ENCODE measurements around the gene GFI1B. TPM values are rescaled to one million over a fixed set of nuclear protein-coding genes. Genes with fewer than 3 reads are reported as not detected.

The GFI1B gene
- total and polyA plus RNA-seq, 2 of the 13 experiments (the other 11 are each of a cell fraction or from before 2014, with no cell fraction given), result 0.15 to 0.51 TPM

DNA sequence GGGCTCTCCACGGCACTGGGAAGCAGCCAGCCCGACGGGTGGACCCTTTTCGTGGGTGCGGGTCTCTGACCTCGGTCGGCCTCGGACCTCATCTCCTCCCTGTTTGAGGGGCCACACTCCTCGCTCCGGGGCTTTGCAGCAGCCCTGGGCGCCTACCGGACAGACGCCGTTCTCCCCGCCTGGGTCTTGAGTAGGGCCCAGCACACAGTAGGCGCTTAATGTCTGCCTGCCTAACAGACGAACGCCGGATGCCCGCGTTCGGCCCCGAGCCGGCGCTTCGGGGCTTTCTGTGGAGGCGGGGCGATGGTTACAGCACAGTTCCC is 51.5 kb downstream of the GFI1B start (continued):
- TF ChIP-seq ZNF24 (IDR thresholded peaks at IDR 0.05) (no peak), ZNF75D (CRISPR knock-in tag; IDR thresholded peaks at IDR 0.05; ENCODE audit: borderline replicate concordance) (no peak), ZNF878 (CRISPR knock-in tag; IDR thresholded peaks at IDR 0.05) (peak; percentile 25; the same call in 1 of the 2 replicates), RFXAP (CRISPR knock-in tag; IDR thresholded peaks at IDR 0.05; ENCODE audit: borderline replicate concordance) (no peak), KDM5B (CRISPR knock-in tag; IDR thresholded peaks at IDR 0.05; ENCODE audit: borderline replicate concordance) (no peak), ONECUT2 (CRISPR knock-in tag; IDR thresholded peaks at IDR 0.05) (no peak), ZNF569 (CRISPR knock-in tag; IDR thresholded peaks at IDR 0.05; ENCODE audit: borderline replicate concordance) (no peak), ZSCAN21 (CRISPR knock-in tag; IDR thresholded peaks at IDR 0.05; ENCODE audit: borderline replicate concordance) (no peak; the same call in 1 of the 2 replicates)
- TF ChIP-seq, protein P1, sequence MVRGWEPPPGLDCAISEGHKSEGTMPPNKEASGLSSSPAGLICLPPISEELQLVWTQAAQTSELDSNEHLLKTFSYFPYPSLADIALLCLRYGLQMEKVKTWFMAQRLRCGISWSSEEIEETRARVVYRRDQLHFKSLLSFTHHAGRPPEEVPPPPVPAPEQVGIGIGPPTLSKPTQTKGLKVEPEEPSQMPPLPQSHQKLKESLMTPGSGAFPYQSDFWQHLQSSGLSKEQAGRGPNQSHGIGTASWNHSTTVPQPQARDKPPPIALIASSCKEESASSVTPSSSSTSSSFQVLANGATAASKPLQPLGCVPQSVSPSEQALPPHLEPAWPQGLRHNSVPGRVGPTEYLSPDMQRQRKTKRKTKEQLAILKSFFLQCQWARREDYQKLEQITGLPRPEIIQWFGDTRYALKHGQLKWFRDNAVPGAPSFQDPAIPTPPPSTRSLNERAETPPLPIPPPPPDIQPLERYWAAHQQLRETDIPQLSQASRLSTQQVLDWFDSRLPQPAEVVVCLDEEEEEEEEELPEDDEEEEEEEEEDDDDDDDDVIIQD (CRISPR knock-in tag; IDR thresholded peaks at IDR 0.05; ENCODE audit: low read depth), result no peak
- TF ChIP-seq, protein P2, sequence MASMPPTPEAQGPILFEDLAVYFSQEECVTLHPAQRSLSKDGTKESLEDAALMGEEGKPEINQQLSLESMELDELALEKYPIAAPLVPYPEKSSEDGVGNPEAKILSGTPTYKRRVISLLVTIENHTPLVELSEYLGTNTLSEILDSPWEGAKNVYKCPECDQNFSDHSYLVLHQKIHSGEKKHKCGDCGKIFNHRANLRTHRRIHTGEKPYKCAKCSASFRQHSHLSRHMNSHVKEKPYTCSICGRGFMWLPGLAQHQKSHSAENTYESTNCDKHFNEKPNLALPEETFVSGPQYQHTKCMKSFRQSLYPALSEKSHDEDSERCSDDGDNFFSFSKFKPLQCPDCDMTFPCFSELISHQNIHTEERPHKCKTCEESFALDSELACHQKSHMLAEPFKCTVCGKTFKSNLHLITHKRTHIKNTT (CRISPR knock-in tag; IDR thresholded peaks at IDR 0.05), result 0 out of 2 replicates have a peak, but pooled peaks have one; percentile 38
- TF ChIP-seq, protein P3, sequence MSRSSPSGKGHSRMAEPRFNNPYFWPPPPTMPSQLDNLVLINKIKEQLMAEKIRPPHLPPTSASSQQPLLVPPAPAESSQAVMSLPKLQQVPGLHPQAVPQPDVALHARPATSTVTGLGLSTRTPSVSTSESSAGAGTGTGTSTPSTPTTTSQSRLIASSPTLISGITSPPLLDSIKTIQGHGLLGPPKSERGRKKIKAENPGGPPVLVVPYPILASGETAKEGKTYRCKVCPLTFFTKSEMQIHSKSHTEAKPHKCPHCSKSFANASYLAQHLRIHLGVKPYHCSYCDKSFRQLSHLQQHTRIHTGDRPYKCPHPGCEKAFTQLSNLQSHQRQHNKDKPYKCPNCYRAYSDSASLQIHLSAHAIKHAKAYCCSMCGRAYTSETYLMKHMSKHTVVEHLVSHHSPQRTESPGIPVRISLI (CRISPR knock-in tag; IDR thresholded peaks at IDR 0.05; ENCODE audit: borderline replicate concordance), result no peak
- TF ChIP-seq, protein P4, sequence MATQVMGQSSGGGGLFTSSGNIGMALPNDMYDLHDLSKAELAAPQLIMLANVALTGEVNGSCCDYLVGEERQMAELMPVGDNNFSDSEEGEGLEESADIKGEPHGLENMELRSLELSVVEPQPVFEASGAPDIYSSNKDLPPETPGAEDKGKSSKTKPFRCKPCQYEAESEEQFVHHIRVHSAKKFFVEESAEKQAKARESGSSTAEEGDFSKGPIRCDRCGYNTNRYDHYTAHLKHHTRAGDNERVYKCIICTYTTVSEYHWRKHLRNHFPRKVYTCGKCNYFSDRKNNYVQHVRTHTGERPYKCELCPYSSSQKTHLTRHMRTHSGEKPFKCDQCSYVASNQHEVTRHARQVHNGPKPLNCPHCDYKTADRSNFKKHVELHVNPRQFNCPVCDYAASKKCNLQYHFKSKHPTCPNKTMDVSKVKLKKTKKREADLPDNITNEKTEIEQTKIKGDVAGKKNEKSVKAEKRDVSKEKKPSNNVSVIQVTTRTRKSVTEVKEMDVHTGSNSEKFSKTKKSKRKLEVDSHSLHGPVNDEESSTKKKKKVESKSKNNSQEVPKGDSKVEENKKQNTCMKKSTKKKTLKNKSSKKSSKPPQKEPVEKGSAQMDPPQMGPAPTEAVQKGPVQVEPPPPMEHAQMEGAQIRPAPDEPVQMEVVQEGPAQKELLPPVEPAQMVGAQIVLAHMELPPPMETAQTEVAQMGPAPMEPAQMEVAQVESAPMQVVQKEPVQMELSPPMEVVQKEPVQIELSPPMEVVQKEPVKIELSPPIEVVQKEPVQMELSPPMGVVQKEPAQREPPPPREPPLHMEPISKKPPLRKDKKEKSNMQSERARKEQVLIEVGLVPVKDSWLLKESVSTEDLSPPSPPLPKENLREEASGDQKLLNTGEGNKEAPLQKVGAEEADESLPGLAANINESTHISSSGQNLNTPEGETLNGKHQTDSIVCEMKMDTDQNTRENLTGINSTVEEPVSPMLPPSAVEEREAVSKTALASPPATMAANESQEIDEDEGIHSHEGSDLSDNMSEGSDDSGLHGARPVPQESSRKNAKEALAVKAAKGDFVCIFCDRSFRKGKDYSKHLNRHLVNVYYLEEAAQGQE (IDR thresholded peaks at IDR 0.05; ENCODE audit: borderline replicate concordance in 1 of 2, low read depth in 1 of 2, low read length in 2 of 2), result no peak
- TF ChIP-seq, protein P5, sequence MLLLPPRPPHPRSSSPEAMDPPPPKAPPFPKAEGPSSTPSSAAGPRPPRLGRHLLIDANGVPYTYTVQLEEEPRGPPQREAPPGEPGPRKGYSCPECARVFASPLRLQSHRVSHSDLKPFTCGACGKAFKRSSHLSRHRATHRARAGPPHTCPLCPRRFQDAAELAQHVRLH (CRISPR knock-in tag; IDR thresholded peaks at IDR 0.05; ENCODE audit: borderline replicate concordance, low read depth), result no peak
- TF ChIP-seq, protein P6, sequence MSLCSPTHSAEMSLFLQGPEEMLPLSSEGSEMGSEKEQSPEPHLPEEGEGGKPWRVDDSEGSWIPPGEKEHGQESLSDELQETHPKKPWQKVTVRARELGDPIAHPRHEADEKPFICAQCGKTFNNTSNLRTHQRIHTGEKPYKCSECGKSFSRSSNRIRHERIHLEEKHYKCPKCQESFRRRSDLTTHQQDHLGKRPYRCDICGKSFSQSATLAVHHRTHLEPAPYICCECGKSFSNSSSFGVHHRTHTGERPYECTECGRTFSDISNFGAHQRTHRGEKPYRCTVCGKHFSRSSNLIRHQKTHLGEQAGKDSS (CRISPR knock-in tag; IDR thresholded peaks at IDR 0.05; ENCODE audit: borderline replicate concordance, low read depth), result no peak
- TF ChIP-seq, protein P7, sequence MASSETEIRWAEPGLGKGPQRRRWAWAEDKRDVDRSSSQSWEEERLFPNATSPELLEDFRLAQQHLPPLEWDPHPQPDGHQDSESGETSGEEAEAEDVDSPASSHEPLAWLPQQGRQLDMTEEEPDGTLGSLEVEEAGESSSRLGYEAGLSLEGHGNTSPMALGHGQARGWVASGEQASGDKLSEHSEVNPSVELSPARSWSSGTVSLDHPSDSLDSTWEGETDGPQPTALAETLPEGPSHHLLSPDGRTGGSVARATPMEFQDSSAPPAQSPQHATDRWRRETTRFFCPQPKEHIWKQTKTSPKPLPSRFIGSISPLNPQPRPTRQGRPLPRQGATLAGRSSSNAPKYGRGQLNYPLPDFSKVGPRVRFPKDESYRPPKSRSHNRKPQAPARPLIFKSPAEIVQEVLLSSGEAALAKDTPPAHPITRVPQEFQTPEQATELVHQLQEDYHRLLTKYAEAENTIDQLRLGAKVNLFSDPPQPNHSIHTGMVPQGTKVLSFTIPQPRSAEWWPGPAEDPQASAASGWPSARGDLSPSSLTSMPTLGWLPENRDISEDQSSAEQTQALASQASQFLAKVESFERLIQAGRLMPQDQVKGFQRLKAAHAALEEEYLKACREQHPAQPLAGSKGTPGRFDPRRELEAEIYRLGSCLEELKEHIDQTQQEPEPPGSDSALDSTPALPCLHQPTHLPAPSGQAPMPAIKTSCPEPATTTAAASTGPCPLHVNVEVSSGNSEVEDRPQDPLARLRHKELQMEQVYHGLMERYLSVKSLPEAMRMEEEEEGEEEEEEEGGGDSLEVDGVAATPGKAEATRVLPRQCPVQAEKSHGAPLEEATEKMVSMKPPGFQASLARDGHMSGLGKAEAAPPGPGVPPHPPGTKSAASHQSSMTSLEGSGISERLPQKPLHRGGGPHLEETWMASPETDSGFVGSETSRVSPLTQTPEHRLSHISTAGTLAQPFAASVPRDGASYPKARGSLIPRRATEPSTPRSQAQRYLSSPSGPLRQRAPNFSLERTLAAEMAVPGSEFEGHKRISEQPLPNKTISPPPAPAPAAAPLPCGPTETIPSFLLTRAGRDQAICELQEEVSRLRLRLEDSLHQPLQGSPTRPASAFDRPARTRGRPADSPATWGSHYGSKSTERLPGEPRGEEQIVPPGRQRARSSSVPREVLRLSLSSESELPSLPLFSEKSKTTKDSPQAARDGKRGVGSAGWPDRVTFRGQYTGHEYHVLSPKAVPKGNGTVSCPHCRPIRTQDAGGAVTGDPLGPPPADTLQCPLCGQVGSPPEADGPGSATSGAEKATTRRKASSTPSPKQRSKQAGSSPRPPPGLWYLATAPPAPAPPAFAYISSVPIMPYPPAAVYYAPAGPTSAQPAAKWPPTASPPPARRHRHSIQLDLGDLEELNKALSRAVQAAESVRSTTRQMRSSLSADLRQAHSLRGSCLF (CRISPR knock-in tag; IDR thresholded peaks at IDR 0.05; ENCODE audit: borderline replicate concordance), result no peak; the same call in 1 of the 2 replicates

Measured in HepG2 (cell line).